Breast epithelium (tissue), 4 donors: ENCODE data around the gene TSEN34. TPM values are rescaled to one million over a fixed set of nuclear protein-coding genes. Genes with fewer than 3 reads are reported as not detected.

Experiments used
- DNase-seq, 2 donors: peaks; one replicate each; pipeline ENCODE4 v3.0.0-alpha.2; 2019; ENCODE audit warnings: low spot score in 2 of 2
- H3K27ac ChIP-seq, 2 donors: fragments of 200-600 bp; sonication (generic) in 1 of 2; one replicate each; pipeline ENCODE4 v1.5.1; 2016 to 2019; ENCODE audit warnings: mild to moderate bottlenecking in 1 of 2
- H3K27me3 ChIP-seq, 2 donors: fragments of 200-600 bp; sonication (generic) in 1 of 2; one replicate each; pipeline versions ENCODE4 v1.5.1 to v1.6.0; 2017 to 2019; ENCODE audit warnings: control low read depth in 1 of 2, mild to moderate bottlenecking in 1 of 2
- H3K36me3 ChIP-seq: fragments of 200-600 bp; one replicate; pipeline ENCODE4 v1.5.1; 2019
- H3K4me1 ChIP-seq, 2 donors: fragments of 200-600 bp; sonication (generic); one replicate each; pipeline ENCODE4 v1.5.1; 2016 to 2019; ENCODE audit warnings: control low read depth in 1 of 2
- H3K4me3 ChIP-seq, 3 donors: fragments of 200-600 bp; sonication (generic); 1 replicate in 2 of 3; 2 replicates in 1 of 3; pipeline ENCODE4 v1.5.1; 2016 to 2019; ENCODE audit warnings: mild to moderate bottlenecking in 3 of 3, moderate library complexity in 2 of 3
- H3K9me3 ChIP-seq, 2 donors: fragments of 200-600 bp; sonication (generic) in 1 of 2; one replicate each; pipeline ENCODE4 v1.5.1; 2016 to 2019; ENCODE audit warnings: control low read depth in 1 of 2
- CTCF ChIP-seq, 3 donors: fragments of 450-650 bp; IDR thresholded peaks; one replicate each; pipeline ENCODE4 v1.5.1; 2016 to 2017; ENCODE audit warnings: antibody characterized with exemption in 3 of 3, mild to moderate bottlenecking in 3 of 3, moderate library complexity in 3 of 3
- POLR2A ChIP-seq: fragments of 450-650 bp; IDR thresholded peaks from one replicate; pipeline ENCODE4 v1.6.1; 2016; ENCODE audit warnings: antibody characterized with exemption, mild to moderate bottlenecking, moderate library complexity
- POLR2AphosphoS5 ChIP-seq, 3 donors: sonication (generic); formaldehyde crosslinking; IDR thresholded peaks; one replicate each; pipeline ENCODE4 v1.6.1; 2017; ENCODE audit warnings: antibody characterized with exemption in 3 of 3
- intact Hi-C: fragments of 100-400 bp; cut with DNase I; formaldehyde crosslinking; loops from one replicate; pipeline ENCODE4 v1.15.1; 2023; ENCODE audit warnings: low total_unique reads
- total RNA-seq, 3 donors: library from RNA; depleted of rRNA; stranded (reverse); fragments of >200 nt; gene quantifications; one replicate each; pipeline ENCODE4 v1.1.0, GENCODE V29; 2016

TSEN34 gene
- total RNA-seq, 3 donors from 2014 or later = 59.5 to 80.3 (median 74.4) TPM

GRCh38 chr19:54147676-54148075 is 43.4 kb upstream of the TSEN34 start:
- Histone ChIP-seq H3K27me3 (no peaks in the 10 kb centered on the region), H3K27ac (no peak overlapping the region), H3K36me3 (peaks cover 22% of the 10 kb centered on the region), H3K4me1 (no peaks in the 10 kb centered on the region), H3K9me3 (no peaks in the 10 kb centered on the region), H3K4me3 (no peak overlapping the region)
- TF ChIP-seq POLR2A = no peak
- no peak for TF ChIP-seq CTCF (IDR thresholded peaks at IDR 0.05)
- TF ChIP-seq POLR2AphosphoS5 (IDR thresholded peaks at IDR 0.05) = no peak
- intact Hi-C loops = no loop called here
- DNase-seq = no peak

- Histone ChIP-seq H3K9me3 (no peaks in the 10 kb centered on the region), H3K36me3 (peaks cover 22% of the 10 kb centered on the region), H3K27ac (no peak overlapping the region), H3K27me3 (no peaks in the 10 kb centered on the region), H3K4me3 (no peak overlapping the region), H3K4me1 (no peaks in the 10 kb centered on the region)
- no peak for DNase-seq
- TF ChIP-seq POLR2A (no peak), POLR2AphosphoS5 (IDR thresholded peaks at IDR 0.05) (no peak), CTCF (IDR thresholded peaks at IDR 0.05) (no peak)
- intact Hi-C loops = no loop called here
These were observed 43.0 kb upstream of the TSEN34 start for GRCh38 chr19:54148158-54148557.

- no peak for DNase-seq
- Histone ChIP-seq H3K4me3 (no peak overlapping the region), H3K4me1 (no peaks in the 10 kb centered on the region), H3K9me3 (no peaks in the 10 kb centered on the region), H3K27ac (no peak overlapping the region), H3K36me3 (peaks cover 12% of the 10 kb centered on the region), H3K27me3 (no peaks in the 10 kb centered on the region)
- intact Hi-C loops = no loop called here
- TF ChIP-seq POLR2A (no peak), POLR2AphosphoS5 (IDR thresholded peaks at IDR 0.05) (no peak), CTCF (IDR thresholded peaks at IDR 0.05) (no peak)
These were observed 41.9 kb upstream of the TSEN34 start for GRCh38 chr19:54149021-54149812.

GRCh38 chr19:54151362-54152035 is 39.6 kb upstream of the TSEN34 start:
- H3K9me3 ChIP-seq = no peaks in the 10 kb centered on the region
- TF ChIP-seq POLR2A (no peak), CTCF (IDR thresholded peaks at IDR 0.05) (no peak), POLR2AphosphoS5 (IDR thresholded peaks at IDR 0.05) (no peak)
- H3K27ac ChIP-seq = no peak overlapping the region
- H3K36me3 ChIP-seq = peaks cover 4% of the 10 kb centered on the region
- H3K27me3 ChIP-seq = no peaks in the 10 kb centered on the region
- intact Hi-C loops = no loop called here
- no peak overlapping the region for H3K4me3 ChIP-seq
- H3K4me1 ChIP-seq = no peaks in the 10 kb centered on the region
- no peak for DNase-seq

- Histone ChIP-seq H3K36me3 (peaks cover 4% of the 10 kb centered on the region), H3K27me3 (no peaks in the 10 kb centered on the region), H3K27ac (no peak overlapping the region), H3K4me3 (no peak overlapping the region), H3K9me3 (no peaks in the 10 kb centered on the region), H3K4me1 (no peaks in the 10 kb centered on the region)
- intact Hi-C loops = no loop called here
- TF ChIP-seq CTCF (IDR thresholded peaks at IDR 0.05) (no peak), POLR2A (no peak), POLR2AphosphoS5 (IDR thresholded peaks at IDR 0.05) (no peak)
- no peak for DNase-seq
These were observed 38.8 kb upstream of the TSEN34 start for GRCh38 chr19:54152267-54152666.
